NT2/D1 (cell line): ENCODE measurements around the gene CDC37L1.
A peak's percentile ranks its signal among the peaks of the same experiment; 100 is the strongest.

Experiments used
- DNase-seq: peaks from one replicate; pipeline ENCODE4 v3.0.0-alpha.2; 2011; ENCODE audit warnings: low read depth, low spot score
- H3K27me3 ChIP-seq: 2 replicates; pipeline ENCODE4 v1.6.0; 2011; ENCODE audit warnings: mild to moderate bottlenecking; ENCODE audit not compliant: insufficient read length, insufficient read depth
- H3K36me3 ChIP-seq: 2 replicates; pipeline ENCODE4 v1.6.1; 2011; ENCODE audit warnings: mild to moderate bottlenecking, low read length, mixed read lengths; ENCODE audit not compliant: insufficient read depth, insufficient read length
- H3K4me1 ChIP-seq: 2 replicates; pipeline ENCODE4 v1.5.1; 2011; ENCODE audit not compliant: insufficient read depth, insufficient read length
- H3K4me3 ChIP-seq: 2 replicates; pipeline ENCODE4 v1.5.1; 2011; ENCODE audit warnings: low read depth; ENCODE audit not compliant: insufficient read length
- H3K9ac ChIP-seq: 2 replicates; pipeline ENCODE4 v1.6.0; 2011; ENCODE audit warnings: low read depth; ENCODE audit not compliant: insufficient read length
- H3K9me3 ChIP-seq: 2 replicates; pipeline ENCODE4 v1.5.1; 2011; ENCODE audit warnings: mild to moderate bottlenecking, low read length; ENCODE audit not compliant: insufficient read depth
- SUZ12 ChIP-seq: IDR thresholded peaks from 2 replicates; pipeline ENCODE4 v1.6.1; 2011; ENCODE audit not compliant: insufficient read length, insufficient read depth; ENCODE audit errors: extremely low read depth
- YY1 ChIP-seq: IDR thresholded peaks from 2 replicates; pipeline ENCODE4 v1.6.1; 2011; ENCODE audit not compliant: insufficient read length, insufficient read depth
- ZNF274 ChIP-seq: IDR thresholded peaks from 2 replicates; pipeline ENCODE4 v1.6.1; 2011; ENCODE audit warnings: mild to moderate bottlenecking, low read depth, low read length

Gene CDC37L1

GRCh38 chr9:4727593-4727992, 48.2 kb downstream of the CDC37L1 start:
- Histone ChIP-seq H3K4me1 (no peaks in the 10 kb centered on the region), H3K4me3 (no peak overlapping the region), H3K9me3 (no peaks in the 10 kb centered on the region), H3K36me3 (peaks cover 13% of the 10 kb centered on the region), H3K27me3 (no peaks in the 10 kb centered on the region), H3K9ac (no peak overlapping the region)
- no peak for DNase-seq
- TF ChIP-seq ZNF274 (no peak), YY1 (no peak), SUZ12 (no peak)

GRCh38 chr9:4732890-4733289, 53.5 kb downstream of the CDC37L1 start:
- Histone ChIP-seq H3K9ac (no peak overlapping the region), H3K4me1 (no peaks in the 10 kb centered on the region), H3K9me3 (no peaks in the 10 kb centered on the region), H3K27me3 (no peaks in the 10 kb centered on the region), H3K4me3 (no peak overlapping the region), H3K36me3 (peaks cover 13% of the 10 kb centered on the region)
- no peak for TF ChIP-seq YY1
- TF ChIP-seq SUZ12 = no peak
- TF ChIP-seq ZNF274 = no peak
- DNase-seq = no peak

- no peak for DNase-seq
- H3K9me3 ChIP-seq = no peaks in the 10 kb centered on the region
- TF ChIP-seq ZNF274 (no peak), SUZ12 (no peak), YY1 (no peak)
- H3K4me3 ChIP-seq = no peak overlapping the region
- peaks cover 13% of the 10 kb centered on the region for H3K36me3 ChIP-seq
- H3K9ac ChIP-seq = no peak overlapping the region
- no peaks in the 10 kb centered on the region for H3K27me3 ChIP-seq
- H3K4me1 ChIP-seq = peaks cover 4% of the 10 kb centered on the region
Measured at GRCh38 chr9:4734150-4734549, 54.8 kb downstream of the CDC37L1 start.

GRCh38 chr9:4738866-4739586, 59.7 kb downstream of the CDC37L1 start:
- no peaks in the 10 kb centered on the region for H3K27me3 ChIP-seq
- no peak for TF ChIP-seq YY1
- no peak for TF ChIP-seq SUZ12
- peaks cover 7% of the 10 kb centered on the region for H3K4me1 ChIP-seq
- H3K4me3 ChIP-seq = peak overlapping the region; percentile 89
- no peak for DNase-seq
- H3K9ac ChIP-seq = peak overlapping the region; percentile 95
- H3K9me3 ChIP-seq = no peaks in the 10 kb centered on the region
- peaks cover 3% of the 10 kb centered on the region for H3K36me3 ChIP-seq

GRCh38 chr9:4739587-4740387, 60.4 kb downstream of the CDC37L1 start:
- DNase-seq = no peak
- TF ChIP-seq YY1 (no peak), ZNF274 (no peak), SUZ12 (no peak)

GRCh38 chr9:4740388-4740637, 60.9 kb downstream of the CDC37L1 start:
- H3K9me3 ChIP-seq = no peaks in the 10 kb centered on the region
- peaks cover 7% of the 10 kb centered on the region for H3K4me1 ChIP-seq
- no peaks in the 10 kb centered on the region for H3K27me3 ChIP-seq
- peaks cover 3% of the 10 kb centered on the region for H3K36me3 ChIP-seq
- peak overlapping the region; percentile 89 for H3K4me3 ChIP-seq
- peak overlapping the region; percentile 95 for H3K9ac ChIP-seq
- TF ChIP-seq SUZ12 (no peak), ZNF274 (no peak), YY1 (no peak)
- DNase-seq = no peak

More at GRCh38 chr9:4739587-4740387, 60.4 kb downstream of the CDC37L1 start:
- H3K27me3 ChIP-seq = no peaks in the 10 kb centered on the region
- peak overlapping the region; percentile 95 for H3K9ac ChIP-seq
- H3K36me3 ChIP-seq = peaks cover 3% of the 10 kb centered on the region
- H3K9me3 ChIP-seq = no peaks in the 10 kb centered on the region
- peak overlapping the region; percentile 89 for H3K4me3 ChIP-seq
- H3K4me1 ChIP-seq = peaks cover 7% of the 10 kb centered on the region

- H3K36me3 ChIP-seq = peaks cover 3% of the 10 kb centered on the region
- H3K4me3 ChIP-seq = peak within 1 kb of the TSS; percentile 89
- peak within 1 kb of the TSS; percentile 95 for H3K9ac ChIP-seq
- H3K27me3 ChIP-seq = no peaks in the 10 kb centered on the region
- H3K4me1 ChIP-seq = peaks cover 7% of the 10 kb centered on the region
- H3K9me3 ChIP-seq = no peaks in the 10 kb centered on the region
- peak; percentile 84 for DNase-seq
- TF ChIP-seq SUZ12 = no peak
- TF ChIP-seq YY1 = no peak
- no peak for TF ChIP-seq ZNF274
Measured at GRCh38 chr9:4740638-4741364, 61.4 kb downstream of the CDC37L1 start, which contains the start of gene AK3. Gene AK3 (minus strand): TSS chr9:4741202. CDS start chr9:4741087, 115 bp downstream.
